CD14-positive monocyte (primary cell): Measurements from ENCODE around the gene TUBB6. TPM values are rescaled to one million over a fixed set of nuclear protein-coding genes. Genes with fewer than 3 reads are reported as not detected.

Experiments
- DNase-seq, 3 donors: peaks; one replicate each; pipeline ENCODE4 v3.0.0-alpha.2; 2011 to 2022
- H2AFZ ChIP-seq: 2 replicates; pipeline ENCODE4 v1.6.0; 2012; ENCODE audit warnings: mild to moderate bottlenecking, low read depth, low read length, inconsistent platforms; ENCODE audit not compliant: insufficient read depth, poor library complexity, severe bottlenecking
- H3K27ac ChIP-seq, 2 donors: 1 replicate in 1 of 2; 2 replicates in 1 of 2; pipeline ENCODE4 v1.5.1; 2012 to 2013; ENCODE audit warnings: low read length in 2 of 2, control low read depth in 1 of 2, inconsistent platforms in 1 of 2, low read depth in 1 of 2, mild to moderate bottlenecking in 1 of 2
- H3K27me3 ChIP-seq, 2 donors: one replicate each; pipeline versions ENCODE4 v1.6.0 to v1.6.1; 2011 to 2013; ENCODE audit warnings: low read length in 2 of 2; ENCODE audit not compliant: control insufficient read depth in 2 of 2, insufficient read depth in 2 of 2
- H3K36me3 ChIP-seq, 2 donors: replicated peaks in 1 of 2; 1 replicate in 1 of 2; 2 replicates in 1 of 2; pipeline versions ENCODE4 v1.5.1 to v1.6.1; 2012 to 2013; ENCODE audit warnings: low read length in 2 of 2, control low read depth in 1 of 2, inconsistent platforms in 1 of 2, mild to moderate bottlenecking in 1 of 2; ENCODE audit not compliant: insufficient read depth in 2 of 2, control insufficient read depth in 1 of 2
- H3K4me1 ChIP-seq, 2 donors: 1 replicate in 1 of 2; 2 replicates in 1 of 2; pipeline versions ENCODE4 v1.5.1 to v1.6.1; 2012 to 2013; ENCODE audit warnings: low read length in 2 of 2, control low read depth in 1 of 2, inconsistent platforms in 1 of 2, mild to moderate bottlenecking in 1 of 2, moderate library complexity in 1 of 2; ENCODE audit not compliant: insufficient read depth in 2 of 2, control insufficient read depth in 1 of 2
- H3K4me2 ChIP-seq: replicated peaks from 2 replicates; pipeline ENCODE3; 2012; ENCODE audit warnings: low read length, moderate library complexity, mild to moderate bottlenecking; ENCODE audit not compliant: poor library complexity, severe bottlenecking; ENCODE audit errors: extremely low read depth
- H3K4me3 ChIP-seq, 3 experiments: fragments of 200-600 bp in 1 of 3; sonication (generic) in 1 of 3; replicated peaks in 1 of 3; 1 replicate in 2 of 3; 2 replicates in 1 of 3; pipeline ENCODE4 v1.5.1; 2011 to 2013; ENCODE audit warnings: low read length in 3 of 3, mild to moderate bottlenecking in 3 of 3, control low read depth in 2 of 3, low read depth in 2 of 3, inconsistent platforms in 1 of 3, moderate library complexity in 1 of 3
- H3K79me2 ChIP-seq: 2 replicates; pipeline ENCODE4 v1.6.0; 2012; ENCODE audit warnings: mild to moderate bottlenecking, control low read depth, inconsistent platforms, low read length, moderate library complexity; ENCODE audit not compliant: insufficient read depth
- H3K9ac ChIP-seq: 2 replicates; pipeline ENCODE4 v1.6.0; 2017; ENCODE audit warnings: low read length, mild to moderate bottlenecking; ENCODE audit not compliant: insufficient read depth, poor library complexity, severe bottlenecking
- H3K9me3 ChIP-seq, 2 donors: replicated peaks in 1 of 2; 1 replicate in 1 of 2; 2 replicates in 1 of 2; pipeline versions ENCODE4 v1.5.1 to v1.6.1; 2012 to 2013; ENCODE audit warnings: low read length in 2 of 2, control low read depth in 1 of 2; ENCODE audit not compliant: control insufficient read depth in 1 of 2, insufficient read depth in 1 of 2
- H4K20me1 ChIP-seq: 2 replicates; pipeline ENCODE4 v1.6.0; 2012; ENCODE audit warnings: mild to moderate bottlenecking, low read length, control low read depth, moderate library complexity; ENCODE audit not compliant: insufficient read depth
- H3K27ac Mint-ChIP-seq, 7 donors: one replicate each; pipeline ENCODE4 v1.8.0; 2020; ENCODE audit warnings: mild to moderate bottlenecking in 7 of 7, mixed read lengths in 7 of 7, moderate library complexity in 6 of 7, inconsistent platforms in 2 of 7
- H3K27me3 Mint-ChIP-seq, 3 donors: one replicate each; pipeline ENCODE4 v1.8.0; 2021 to 2022; ENCODE audit warnings: low read depth in 3 of 3, mild to moderate bottlenecking in 3 of 3, mixed read lengths in 3 of 3, moderate library complexity in 3 of 3, inconsistent platforms in 1 of 3
- H3K36me3 Mint-ChIP-seq, 2 donors: one replicate each; pipeline ENCODE4 v1.8.0; 2020; ENCODE audit warnings: mixed read lengths in 2 of 2, inconsistent platforms in 1 of 2, mild to moderate bottlenecking in 1 of 2
- H3K4me1 Mint-ChIP-seq: one replicate; pipeline ENCODE4 v1.8.0; 2020; ENCODE audit warnings: mild to moderate bottlenecking, mixed read lengths
- H3K4me3 Mint-ChIP-seq, 2 donors: one replicate each; pipeline ENCODE4 v1.8.0; 2020; ENCODE audit warnings: mild to moderate bottlenecking in 2 of 2, mixed read lengths in 2 of 2, moderate library complexity in 1 of 2
- H3K9me3 Mint-ChIP-seq, 7 donors: one replicate each; pipeline ENCODE4 v1.8.0; 2020 to 2022; ENCODE audit warnings: mixed read lengths in 7 of 7, mild to moderate bottlenecking in 6 of 7, moderate library complexity in 6 of 7, inconsistent platforms in 2 of 7
- WGBS: methylation state at CpG from one replicate; pipeline ENCODE4 v1.1.5; 2013; ENCODE audit warnings: missing lambda C conversion rate; ENCODE audit not compliant: insufficient coverage; 5-methylcytosine and 5-hydroxymethylcytosine counted together
- intact Hi-C, 2 donors: fragments of 100-400 bp; cut with micrococcal nuclease; formaldehyde crosslinking; loops; one replicate each; pipeline versions ENCODE4 v1.15.0 to v1.15.1; 2023
- polyA plus RNA-seq, 3 donors: library from polyadenylated mRNA; depleted of rRNA in 1 of 3; unstranded in 2 of 3; stranded (reverse) in 1 of 3; fragments of 300-500 nt in 2 of 3; fragments of >200 nt in 1 of 3; fragmentation: Illumina TruSeq in 2 of 3; gene quantifications; 1 replicate in 2 of 3; 2 replicates in 1 of 3; pipeline ENCODE4 v1.2.3, GENCODE V29; 2012 to 2021
- TF ChIP-seq, protein P1 (sequence below): fragments of 200-600 bp; IDR thresholded peaks from one replicate; pipeline ENCODE4 v1.8.0; 2022; ENCODE audit warnings: antibody characterized with exemption, mild to moderate bottlenecking

Gene TUBB6
- polyA plus RNA-seq, 3 donors: 15.8 to 34.9 (median 27.6) TPM

DNA sequence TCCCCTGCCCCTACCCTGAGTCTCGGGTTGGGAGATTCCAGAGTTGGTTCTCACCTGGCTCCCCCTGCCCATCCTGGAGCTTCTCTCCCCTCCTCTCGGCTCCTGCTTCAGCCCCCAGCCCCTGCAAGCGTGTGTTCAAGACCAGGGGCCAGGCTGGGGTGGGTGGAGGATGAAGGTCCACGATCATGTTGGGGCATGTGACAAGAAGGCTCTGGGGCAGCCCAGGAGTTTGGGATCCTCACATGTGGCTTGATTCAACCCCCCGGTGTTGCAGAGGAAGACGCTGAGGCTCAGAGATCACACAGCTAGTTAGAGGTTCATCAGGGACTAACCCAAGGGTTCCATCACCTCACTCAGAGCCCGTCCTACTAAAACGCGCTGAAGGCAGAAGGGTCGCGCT, 14.2 kb upstream of the TUBB6 start:
- Mint-ChIP-seq H3K4me1 (peaks cover 1% of the 10 kb centered on the region), H3K27ac (no peak overlapping the region), H3K4me3 (no peak overlapping the region), H3K27me3 (peaks cover 12 to 20% (median 19%) of the 10 kb centered on the region in 3 donors), H3K9me3 (peaks cover 0 to 13% (median 5%) of the 10 kb centered on the region in 7 donors), H3K36me3 (peaks cover 0 to 2% of the 10 kb centered on the region in 2 donors)
- H3K4me2 ChIP-seq: no peak overlapping the region
- H3K27ac ChIP-seq: no peak overlapping the region
- H3K36me3 ChIP-seq: no peaks in the 10 kb centered on the region
- DNase-seq: no peak
- TF ChIP-seq, protein P1, sequence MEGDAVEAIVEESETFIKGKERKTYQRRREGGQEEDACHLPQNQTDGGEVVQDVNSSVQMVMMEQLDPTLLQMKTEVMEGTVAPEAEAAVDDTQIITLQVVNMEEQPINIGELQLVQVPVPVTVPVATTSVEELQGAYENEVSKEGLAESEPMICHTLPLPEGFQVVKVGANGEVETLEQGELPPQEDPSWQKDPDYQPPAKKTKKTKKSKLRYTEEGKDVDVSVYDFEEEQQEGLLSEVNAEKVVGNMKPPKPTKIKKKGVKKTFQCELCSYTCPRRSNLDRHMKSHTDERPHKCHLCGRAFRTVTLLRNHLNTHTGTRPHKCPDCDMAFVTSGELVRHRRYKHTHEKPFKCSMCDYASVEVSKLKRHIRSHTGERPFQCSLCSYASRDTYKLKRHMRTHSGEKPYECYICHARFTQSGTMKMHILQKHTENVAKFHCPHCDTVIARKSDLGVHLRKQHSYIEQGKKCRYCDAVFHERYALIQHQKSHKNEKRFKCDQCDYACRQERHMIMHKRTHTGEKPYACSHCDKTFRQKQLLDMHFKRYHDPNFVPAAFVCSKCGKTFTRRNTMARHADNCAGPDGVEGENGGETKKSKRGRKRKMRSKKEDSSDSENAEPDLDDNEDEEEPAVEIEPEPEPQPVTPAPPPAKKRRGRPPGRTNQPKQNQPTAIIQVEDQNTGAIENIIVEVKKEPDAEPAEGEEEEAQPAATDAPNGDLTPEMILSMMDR: no peak
- H3K9me3 ChIP-seq: peaks cover 0 to 3% of the 10 kb centered on the region in 2 donors
- no peak overlapping the region for H2AFZ ChIP-seq
- H3K4me3 ChIP-seq: no peak overlapping the region
- intact Hi-C loops: no loop called here
- H3K4me1 ChIP-seq: no peaks in the 10 kb centered on the region
- H3K79me2 ChIP-seq: no peaks in the 10 kb centered on the region
- H3K27me3 ChIP-seq: peaks cover under 1 to 5% of the 10 kb centered on the region in 2 donors
- no peaks in the 10 kb centered on the region for H4K20me1 ChIP-seq
- 88% methylated on average over 9 of the region's 11 CpGs for WGBS
- no peak overlapping the region for H3K9ac ChIP-seq

DNA sequence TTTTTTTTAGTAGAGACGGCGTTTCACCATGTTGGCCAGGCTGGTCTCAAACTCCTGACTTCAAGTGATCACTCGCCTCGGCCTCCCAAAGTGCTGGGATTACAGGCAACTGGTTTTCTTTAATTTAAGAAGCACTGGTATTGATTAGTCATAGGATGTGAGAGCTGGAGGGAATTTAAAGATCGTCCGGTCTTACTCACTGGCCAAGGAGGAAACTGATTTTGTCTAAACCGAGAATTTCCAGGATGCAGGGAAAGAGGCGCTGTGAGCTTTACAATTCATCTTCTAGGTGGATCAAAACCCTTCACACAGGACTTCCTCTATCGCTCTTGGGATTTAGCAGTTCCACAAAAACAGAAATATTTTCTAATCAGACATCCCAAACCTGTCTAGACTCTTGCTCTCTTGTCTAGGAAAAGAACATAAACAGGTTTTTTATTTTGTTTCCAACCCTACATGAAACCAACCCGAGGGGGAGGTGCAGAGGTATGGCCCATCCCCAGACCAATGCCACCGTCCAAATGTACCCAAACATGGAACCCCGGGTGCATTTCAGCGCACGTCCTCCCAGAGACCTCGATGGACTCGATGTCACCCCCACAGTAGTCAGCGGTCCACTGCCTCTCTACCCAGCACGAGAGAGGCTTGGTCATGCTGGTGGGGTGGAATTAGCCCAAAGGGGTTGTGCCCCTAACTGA, 12.5 kb upstream of the TUBB6 start:
- 91% methylated on average over 7 of the region's 18 CpGs for WGBS
- H3K36me3 Mint-ChIP-seq: no peaks in the 10 kb centered on the region
- H3K27me3 Mint-ChIP-seq: peaks cover 2 to 10% (median 8%) of the 10 kb centered on the region in 3 donors

More for the DNA sequence above, 12.5 kb upstream of the TUBB6 start:
- no peaks in the 10 kb centered on the region for H3K36me3 ChIP-seq
- H3K4me3 ChIP-seq: no peak overlapping the region
- H3K79me2 ChIP-seq: no peaks in the 10 kb centered on the region
- no peak overlapping the region for H3K27ac Mint-ChIP-seq
- H3K4me2 ChIP-seq: no peak overlapping the region
- H3K4me1 ChIP-seq: no peaks in the 10 kb centered on the region
- no peaks in the 10 kb centered on the region for H3K4me1 Mint-ChIP-seq
- no peaks in the 10 kb centered on the region for H4K20me1 ChIP-seq
- TF ChIP-seq, protein P1: no peak
- H3K27me3 ChIP-seq: no peaks in the 10 kb centered on the region
- H2AFZ ChIP-seq: no peak overlapping the region
- H3K9ac ChIP-seq: no peak overlapping the region
- H3K4me3 Mint-ChIP-seq: no peak overlapping the region
- DNase-seq: no peak
- peaks cover 0 to 9% (median 5%) of the 10 kb centered on the region in 7 donors for H3K9me3 Mint-ChIP-seq
- intact Hi-C loops: no loop called here
- H3K9me3 ChIP-seq: peaks cover 0 to 3% of the 10 kb centered on the region in 2 donors
- no peak overlapping the region for H3K27ac ChIP-seq
